ENCODE results near the gene PTDSS2.

The PTDSS2 gene

GRCh38 chr11:471468-472145 is 21.5 kb downstream of the PTDSS2 start:
- no peak for DNase-seq

GRCh38 chr11:472272-472671 is 22.2 kb downstream of the PTDSS2 start:
- DNase-seq = no peak

- DNase-seq = no peak
Measured at GRCh38 chr11:472816-473215, 22.7 kb downstream of the PTDSS2 start.

GRCh38 chr11:473415-473814 is 23.3 kb downstream of the PTDSS2 start:
- no peak for DNase-seq

GRCh38 chr11:473962-474785 is 24.1 kb downstream of the PTDSS2 start:
- no peak for DNase-seq

GRCh38 chr11:474914-475506 is 24.9 kb downstream of the PTDSS2 start:
- DNase-seq = no peak

- DNase-seq = no peak
Measured at GRCh38 chr11:475941-476340, 25.9 kb downstream of the PTDSS2 start.

GRCh38 chr11:476416-476815 is 26.3 kb downstream of the PTDSS2 start:
- no peak for DNase-seq

GRCh38 chr11:477052-477715 is 27.1 kb downstream of the PTDSS2 start:
- DNase-seq = no peak

- no peak for DNase-seq
Measured at GRCh38 chr11:479311-479710, 29.2 kb downstream of the PTDSS2 start.

- DNase-seq = no peak
Measured at GRCh38 chr11:484616-485015, 34.5 kb downstream of the PTDSS2 start.

- no peak for DNase-seq
Measured at GRCh38 chr11:486189-486588, 36.1 kb downstream of the PTDSS2 start.

GRCh38 chr11:487571-488021 is 37.5 kb downstream of the PTDSS2 start:
- DNase-seq = no peak

GRCh38 chr11:488062-488461 is 38.0 kb downstream of the PTDSS2 start:
- DNase-seq = no peak

GRCh38 chr11:488579-488978 is 38.5 kb downstream of the PTDSS2 start:
- no peak for DNase-seq

GRCh38 chr11:488992-489391 is 38.9 kb downstream of the PTDSS2 start:
- no peak for DNase-seq

- DNase-seq = no peak
Measured at GRCh38 chr11:489610-490185, 39.6 kb downstream of the PTDSS2 start.

GRCh38 chr11:490186-490929 is 40.3 kb downstream of the PTDSS2 start:
- DNase-seq = no peak

- no peak for DNase-seq
Measured at GRCh38 chr11:490930-491260, 40.8 kb downstream of the PTDSS2 start.

GRCh38 chr11:491358-491757 is 41.3 kb downstream of the PTDSS2 start:
- DNase-seq = no peak

- DNase-seq = no peak
Measured at GRCh38 chr11:492427-493226, 42.5 kb downstream of the PTDSS2 start.

Measured in suppressor macrophage treated with lipopolysaccharide for 1 hour (primary cell).